CD4-positive, alpha-beta T cell treated with Interleukin-10 for 1 hour (primary cell): ENCODE measurements around the gene PRCP.

Experiments
- DNase-seq: peaks from one replicate; pipeline ENCODE4 v3.0.0-alpha.2; 2020

Gene PRCP

DNA sequence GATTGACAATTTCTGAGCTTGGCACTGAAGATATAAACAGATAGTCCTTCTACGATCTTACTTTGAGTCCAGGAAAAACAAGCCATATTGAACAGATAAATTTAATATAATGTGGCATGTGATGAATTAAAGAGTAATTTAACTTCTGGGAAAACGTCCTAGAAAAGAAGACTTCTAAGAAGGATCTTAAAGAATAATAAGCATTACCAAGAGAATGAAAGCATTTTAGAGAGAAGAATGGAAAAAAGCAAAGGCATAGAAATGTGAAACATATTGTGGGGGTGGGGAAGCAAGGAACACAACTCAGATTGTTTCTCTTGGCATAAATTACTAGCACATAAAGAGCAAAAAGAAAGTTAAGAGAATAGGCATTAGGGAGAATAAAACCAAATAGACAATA, 6.7 kb upstream of the PRCP start:
- no peak for DNase-seq

DNA sequence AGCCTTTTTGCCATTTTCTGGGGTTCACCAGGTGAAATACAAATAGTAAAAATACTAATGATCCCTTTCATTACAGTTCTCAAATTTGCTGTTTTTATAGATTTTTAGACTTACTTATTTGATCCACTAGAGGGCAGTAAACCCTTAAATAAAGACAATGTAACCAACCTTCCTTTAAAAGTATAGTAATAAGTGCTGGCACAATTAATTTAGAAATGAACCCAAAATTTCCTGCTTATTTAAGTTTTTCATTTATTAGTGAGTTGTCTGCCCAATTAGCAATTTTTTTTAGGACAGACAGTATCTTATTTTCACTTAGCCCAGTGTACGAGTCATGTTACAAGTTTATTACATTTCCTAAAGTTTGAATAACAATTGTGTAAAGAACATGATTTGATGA, 6.0 kb upstream of the PRCP start:
- peak; percentile 45 for DNase-seq

DNA sequence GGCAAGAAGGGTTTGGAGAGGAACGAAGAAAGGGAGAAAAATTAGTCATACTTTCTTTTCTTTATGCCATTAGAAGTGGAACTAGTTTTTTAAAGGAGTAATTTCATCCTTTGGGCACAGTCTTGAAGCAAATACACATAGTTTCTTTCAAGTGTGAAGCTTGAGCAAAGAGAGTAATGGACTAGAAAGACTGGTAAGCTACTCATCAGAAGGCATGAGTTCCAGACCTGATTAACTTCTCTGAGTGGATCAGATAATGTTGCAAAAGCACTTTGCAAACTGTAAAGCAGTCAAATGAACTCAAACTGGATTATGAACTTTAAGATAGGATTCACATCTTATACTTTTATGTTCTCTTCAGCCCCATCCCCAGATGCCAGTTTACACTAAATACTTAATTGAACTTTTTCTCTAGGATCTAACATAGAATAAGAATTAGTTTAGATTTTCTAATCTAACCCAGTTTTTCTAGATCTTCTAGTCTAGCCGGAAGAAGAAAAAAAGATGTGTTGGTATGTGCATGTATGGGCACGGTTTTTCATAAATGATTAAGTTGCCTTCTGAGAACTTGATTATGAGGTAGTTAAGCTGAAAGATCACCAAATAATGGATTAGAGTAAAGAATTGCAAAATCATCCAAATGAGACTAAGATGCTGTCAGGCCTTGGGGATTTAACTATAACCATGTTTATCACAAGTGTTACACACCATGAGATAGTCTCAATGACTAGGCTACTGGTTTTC, 3.8 kb upstream of the PRCP start:
- no peak for DNase-seq

DNA sequence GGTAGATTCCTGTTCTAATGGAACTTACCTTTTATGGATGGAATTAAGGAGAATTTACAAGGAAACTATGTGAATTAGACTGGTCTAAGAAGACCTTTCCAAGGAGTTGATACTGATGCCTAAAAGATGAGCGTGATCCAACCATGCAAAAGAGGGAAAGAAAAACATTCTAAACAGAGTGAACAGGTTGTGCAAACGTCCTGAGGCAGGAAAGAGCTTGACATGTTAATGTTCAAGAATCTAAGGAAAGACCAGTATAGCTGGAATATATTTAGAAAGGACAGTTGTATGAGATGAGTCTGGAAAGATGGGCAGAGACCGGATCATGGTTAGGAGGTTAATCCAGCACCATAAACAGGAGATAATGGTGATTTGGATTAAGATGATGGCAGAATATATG, 2.6 kb upstream of the PRCP start:
- DNase-seq, result no peak

DNA sequence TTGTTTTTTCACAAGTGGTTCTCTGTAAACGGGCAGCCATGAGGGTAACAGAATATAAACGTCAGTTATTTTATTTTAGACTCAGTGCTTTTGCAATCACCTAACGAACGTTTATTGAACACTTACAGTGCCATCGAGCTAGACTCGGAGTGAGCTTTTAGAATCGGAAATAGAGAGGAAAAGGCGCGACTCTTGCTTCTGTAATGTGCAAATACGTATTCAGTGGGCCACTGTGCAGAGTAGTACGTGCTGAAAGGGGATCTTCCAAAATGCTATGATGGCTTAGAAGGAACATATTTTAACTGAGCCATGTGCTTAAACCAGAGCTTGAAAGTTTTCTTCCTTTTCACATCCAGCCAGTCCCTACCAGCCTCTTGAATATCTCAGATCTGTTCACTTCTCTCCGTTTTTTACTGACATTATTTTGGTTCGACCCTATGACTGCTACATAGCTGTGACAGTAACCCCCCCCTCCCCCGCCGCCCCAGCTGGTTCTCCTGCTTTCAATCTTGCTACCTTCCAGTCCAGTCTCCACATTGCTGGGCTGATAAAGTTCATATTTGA, 1.8 kb upstream of the PRCP start:
- no peak for DNase-seq

DNA sequence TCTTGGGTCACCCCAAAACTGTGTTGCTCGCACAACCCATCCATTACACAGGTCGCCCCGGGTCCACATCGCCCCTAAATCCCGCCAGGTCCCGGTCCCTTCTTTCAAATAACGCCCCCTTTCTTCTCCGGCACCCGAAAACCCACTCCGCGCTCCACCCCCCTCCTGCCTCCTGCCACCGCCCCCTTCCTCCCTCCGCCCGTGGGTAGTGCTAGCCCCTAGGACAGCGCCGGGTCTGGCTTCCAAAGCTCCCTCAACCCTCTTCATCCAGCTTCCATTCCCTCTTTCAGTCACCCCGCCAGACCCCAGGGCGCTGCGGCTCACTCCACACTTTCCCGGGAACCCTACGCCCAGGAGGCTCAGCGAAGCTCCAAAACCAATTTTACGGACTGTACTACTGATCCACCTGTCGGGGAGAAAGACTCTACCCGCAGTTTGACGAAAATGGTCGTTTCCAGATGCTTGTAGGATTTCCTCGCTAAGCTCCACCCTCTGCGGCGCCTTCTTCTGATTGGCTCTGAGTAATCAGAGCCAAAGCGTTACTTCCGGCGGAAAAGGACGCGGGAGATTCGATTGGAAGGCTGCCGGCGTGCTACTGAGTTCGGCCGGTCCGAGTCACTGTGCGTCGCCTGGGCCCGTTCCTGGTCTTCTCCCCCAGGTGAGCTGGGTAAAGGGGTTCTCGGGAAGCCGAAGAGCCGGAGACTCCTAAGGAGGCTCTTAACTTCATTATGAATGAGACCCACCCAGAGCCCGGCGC, 1.1 kb upstream of the PRCP start, which contains the start of gene DDIAS:
Gene DDIAS (plus strand): TSS at position 572 of the 757 bp plus-strand sequence. CDS start 13,003 bp downstream, outside the sequence.
- DNase-seq, result peak; percentile 96

DNA sequence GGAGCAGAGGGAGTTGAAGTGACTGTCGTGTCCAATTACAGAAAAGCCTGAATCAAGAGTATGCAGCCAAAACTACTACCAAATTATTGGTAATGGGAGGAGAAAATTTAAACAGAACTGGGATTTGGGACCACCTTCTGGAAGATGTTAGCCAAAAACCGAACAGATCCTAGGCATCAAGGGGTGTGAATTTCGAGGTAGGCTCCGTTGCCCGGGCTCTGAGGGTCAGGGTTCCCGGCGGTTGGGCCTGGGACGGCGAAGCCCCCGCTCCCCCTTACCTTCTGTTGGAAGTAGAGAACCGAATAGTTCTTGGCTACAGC, 313 bp downstream of the PRCP start:
- no peak for DNase-seq

DNA sequence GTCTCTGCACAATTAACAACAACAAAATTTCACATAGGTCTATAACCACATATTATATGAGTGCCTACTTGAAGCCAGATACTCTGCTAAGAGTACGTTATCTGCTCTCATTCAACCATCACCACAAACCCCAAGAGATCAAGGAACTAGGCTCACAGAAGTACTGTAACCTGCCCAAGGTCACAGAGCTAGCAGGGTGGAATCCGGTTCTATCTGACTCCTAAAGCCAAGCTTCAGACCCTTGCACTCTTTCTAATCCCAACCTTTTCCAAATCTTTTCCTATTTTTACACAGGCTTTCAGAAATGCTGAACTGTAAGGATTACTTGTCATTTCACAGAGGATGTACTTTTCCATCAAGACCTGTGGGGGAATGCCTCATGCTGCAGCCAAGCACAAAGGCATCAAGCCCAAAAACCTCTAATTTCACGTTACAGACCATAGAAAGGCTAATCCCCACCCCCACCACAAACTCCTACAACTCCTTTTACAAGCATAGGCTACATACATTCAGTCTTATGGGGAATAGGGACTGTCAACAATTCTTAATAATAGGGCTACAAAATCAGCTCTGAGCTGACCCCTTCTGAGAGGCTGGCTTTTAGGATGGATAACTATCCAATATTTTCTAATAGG, 927 bp downstream of the PRCP start:
- peak; percentile 46 for DNase-seq

DNA sequence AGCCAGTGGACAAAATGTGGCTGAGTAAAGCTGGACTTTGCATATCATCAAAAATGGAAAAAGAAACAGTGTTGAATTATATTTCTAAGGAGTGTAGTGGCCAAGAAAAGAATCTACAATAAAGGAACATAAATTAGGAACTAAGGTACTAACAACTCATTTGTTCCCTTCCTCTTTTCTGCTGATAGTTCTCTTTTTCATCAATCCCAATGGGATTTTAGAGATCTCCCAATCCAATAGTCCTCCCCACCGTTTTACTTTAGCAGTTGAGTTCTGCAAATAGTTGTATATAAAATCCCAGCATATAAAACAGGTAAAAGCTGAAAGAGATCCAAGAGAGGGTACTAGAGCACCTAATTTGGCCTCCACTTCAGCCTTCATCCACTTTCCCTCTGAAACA, 2.0 kb downstream of the PRCP start:
- DNase-seq, result no peak

DNA sequence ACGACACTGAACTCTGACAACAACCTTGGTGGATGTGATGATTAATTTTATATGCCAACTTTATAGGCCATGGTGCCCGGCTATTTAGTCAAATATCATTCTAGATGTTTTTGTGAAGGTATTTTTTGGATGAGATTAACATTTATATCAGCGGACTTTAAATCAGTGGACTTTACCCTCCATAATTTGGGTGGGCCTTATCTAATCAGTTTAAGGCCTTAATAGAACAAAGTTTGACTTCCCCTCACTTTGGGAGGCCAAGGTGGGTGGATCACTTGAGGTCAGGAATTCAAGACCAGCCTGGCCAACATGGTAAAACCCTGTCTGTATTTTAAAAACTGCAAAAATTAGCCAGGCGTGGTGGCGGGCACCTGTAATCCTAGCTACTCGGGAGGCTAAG, 4.0 kb downstream of the PRCP start:
- DNase-seq, result no peak

DNA sequence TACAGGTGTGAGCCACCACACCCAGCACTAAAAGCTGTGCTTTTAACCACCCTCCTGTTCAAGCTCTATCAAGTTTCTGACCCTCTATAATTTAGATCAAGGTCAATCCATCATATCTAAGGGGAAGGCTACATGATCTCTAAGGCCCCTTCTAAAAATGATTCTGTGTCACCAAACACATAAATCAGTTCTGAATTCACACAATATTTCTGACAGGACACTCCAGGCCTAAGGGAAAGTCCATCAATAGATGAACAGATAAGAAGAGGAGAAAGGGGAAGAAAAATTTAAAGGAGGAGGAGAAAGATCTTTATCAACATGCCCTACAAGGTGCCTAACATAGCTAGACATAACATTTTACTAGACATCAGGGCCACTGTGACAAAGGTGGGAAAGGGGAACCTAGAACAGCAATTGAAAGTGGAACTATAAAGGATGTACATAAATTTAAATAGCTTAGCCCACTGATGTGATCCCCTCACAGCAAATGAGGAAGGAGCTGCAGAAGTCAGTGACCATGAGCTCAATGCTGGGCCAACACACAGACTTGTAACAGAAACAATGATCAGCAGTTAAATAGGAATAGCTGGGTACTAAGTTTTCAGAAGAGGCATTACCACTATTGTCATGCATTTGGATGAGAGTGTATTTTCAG, 4.7 kb downstream of the PRCP start:
- DNase-seq, result no peak

DNA sequence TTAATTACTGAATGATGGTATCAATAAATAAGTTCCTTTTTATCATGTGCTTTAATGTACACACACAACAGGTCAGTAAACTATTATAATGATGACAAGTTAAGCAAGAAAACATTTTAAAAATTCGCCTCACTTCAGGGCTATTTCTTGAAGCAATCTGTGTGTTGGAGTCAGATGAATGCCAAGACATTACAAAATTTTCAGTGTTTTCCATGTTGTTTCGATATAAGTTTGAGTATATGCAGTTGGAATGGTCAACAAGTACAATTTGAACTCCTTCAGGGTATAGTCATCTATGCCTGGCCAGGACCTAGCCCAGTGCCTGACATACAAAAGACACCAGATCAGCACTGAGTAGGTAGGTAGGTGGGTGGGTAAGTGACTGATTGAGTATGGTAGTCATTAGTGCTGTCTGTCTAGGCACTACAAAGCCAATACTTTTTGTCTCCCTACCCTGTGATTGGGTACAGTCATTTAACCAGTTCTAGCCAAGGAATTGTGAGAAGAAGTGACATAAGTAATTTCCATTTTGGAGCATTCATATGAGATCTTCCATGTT, 7.5 kb downstream of the PRCP start:
- no peak for DNase-seq

DNA sequence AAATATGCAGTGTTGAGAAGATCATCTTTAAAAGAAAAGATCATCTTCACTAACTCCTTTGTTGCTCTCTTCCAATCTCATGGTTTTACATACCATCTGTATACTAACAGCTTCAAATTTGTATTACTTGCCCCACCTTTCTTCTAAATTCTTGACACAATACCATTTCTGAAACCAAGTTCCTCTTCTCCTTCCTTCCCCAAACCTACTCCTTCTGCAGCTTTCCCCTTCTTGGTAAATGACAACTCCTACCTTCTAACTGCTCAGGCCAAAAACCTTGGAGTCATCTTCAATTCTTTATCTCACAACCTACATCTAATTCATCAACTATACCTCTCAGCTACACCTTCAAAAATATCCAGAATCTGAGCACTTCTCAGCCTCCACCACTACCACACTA, 9.3 kb downstream of the PRCP start:
- no peak for DNase-seq

DNA sequence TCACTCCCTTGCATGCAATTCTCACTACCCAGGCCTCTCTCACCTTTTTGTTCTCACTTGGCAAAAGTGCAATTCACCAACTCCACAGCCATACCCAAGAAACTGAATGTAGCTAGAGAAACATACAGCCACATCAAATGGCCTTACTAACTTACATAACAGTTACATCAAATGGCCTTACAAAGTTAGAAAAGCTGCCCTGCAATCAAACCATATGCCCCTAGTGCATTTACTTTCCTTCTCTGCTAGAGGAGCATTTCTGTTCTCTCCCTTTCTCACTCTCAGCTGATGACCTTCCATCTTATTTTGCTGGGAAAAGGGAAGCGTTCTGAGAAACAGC, 10.3 kb downstream of the PRCP start:
- DNase-seq, result no peak

DNA sequence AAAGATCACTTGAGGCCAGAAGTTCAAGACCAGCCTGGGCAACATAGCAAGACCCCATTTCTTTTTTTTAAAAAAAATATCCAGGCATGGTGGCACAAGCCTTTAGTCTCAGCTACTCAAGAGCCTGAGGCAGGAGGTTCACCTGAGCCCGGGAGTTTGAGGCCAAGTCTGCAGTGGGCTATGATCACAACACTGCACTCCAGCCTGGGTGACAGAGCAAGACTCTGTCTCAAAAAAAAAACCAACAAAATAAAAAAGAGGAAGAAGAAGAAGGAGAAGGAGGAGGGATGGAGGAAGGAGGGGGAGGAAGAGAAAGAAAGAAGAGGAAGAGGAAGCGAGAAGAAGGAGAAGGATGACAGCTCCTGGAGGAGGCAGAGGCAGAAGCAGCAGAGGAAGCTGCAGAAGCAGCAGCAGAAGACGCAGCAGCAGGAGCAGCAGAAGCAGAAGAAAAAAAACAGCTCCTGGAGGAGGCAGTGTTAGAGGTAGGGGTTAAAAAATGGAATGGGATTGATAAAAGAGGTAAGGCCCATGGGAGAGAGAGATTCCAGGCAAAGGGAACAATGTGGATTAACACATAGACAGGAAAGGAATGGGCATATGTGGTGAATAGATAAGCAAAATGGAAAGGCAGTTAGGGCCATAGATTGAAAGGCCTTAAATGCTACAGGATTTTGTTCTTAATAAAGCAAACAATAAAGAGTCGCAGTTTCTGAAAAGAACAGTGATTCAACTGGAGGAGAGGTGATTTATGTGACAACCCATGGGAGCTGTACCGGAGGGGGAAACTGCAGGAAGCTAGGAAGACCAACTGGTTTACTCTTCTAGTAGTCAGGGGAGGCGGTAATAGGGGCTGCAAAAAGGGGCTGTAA, 10.9 kb downstream of the PRCP start:
- DNase-seq, result no peak

DNA sequence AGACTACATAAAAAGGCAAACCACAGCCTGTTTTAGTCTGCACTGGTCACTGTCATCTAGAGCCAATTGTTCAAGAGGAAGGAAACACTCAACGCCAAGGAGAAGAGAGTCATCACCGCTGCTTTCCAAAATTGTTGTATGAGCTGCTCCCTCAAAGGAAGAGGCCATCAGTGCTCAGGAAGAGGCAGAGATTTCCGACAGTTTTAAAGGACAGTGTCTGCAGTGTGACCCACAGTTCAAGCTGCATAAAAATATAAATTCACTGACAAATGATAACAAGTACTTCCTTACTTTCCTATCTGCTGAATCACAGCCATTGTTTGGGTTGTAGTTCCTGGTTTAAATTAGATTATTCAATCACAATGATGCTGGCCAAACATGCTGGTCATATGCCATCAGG, 16.4 kb downstream of the PRCP start:
- no peak for DNase-seq

DNA sequence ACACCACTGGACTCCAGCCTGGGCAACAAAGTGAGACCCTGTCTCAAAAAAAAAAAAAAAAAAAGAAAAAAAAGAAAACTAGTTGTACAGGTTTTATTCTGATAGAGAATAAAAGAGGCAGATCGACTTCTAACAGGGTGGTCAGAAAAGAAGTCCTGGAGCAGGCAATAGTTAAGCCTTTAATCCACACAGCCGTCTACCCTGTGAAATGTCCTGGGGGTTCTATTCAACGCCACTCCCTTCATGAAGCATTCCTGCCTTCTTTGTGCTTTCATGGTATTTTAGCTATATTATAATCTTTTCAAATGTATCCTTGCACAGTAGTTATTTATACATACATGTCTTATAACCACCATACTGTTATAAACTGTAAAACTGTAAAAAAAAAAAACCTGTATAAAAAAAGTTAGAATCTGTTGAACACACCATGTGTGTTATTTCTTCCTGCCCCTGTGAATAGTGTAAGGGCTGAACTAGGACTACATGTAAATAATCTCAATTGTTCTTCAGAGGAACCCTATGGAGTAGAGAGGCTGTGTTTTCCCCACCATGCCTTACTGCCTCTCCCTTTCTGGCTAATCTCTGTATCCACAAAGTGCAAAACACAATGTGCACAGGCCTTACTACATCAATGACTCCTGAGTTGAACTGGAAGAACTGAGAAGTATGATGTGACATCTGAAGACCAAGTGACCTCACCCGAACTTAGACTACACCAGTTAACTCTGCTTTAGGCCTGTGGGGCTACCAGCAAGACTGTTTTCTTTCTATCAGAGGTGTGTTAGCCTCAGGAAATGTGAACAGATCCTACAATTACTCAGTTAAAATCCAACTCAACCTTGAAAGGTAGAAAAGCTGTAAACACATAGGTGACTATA, 25.3 kb downstream of the PRCP start:
- no peak for DNase-seq

DNA sequence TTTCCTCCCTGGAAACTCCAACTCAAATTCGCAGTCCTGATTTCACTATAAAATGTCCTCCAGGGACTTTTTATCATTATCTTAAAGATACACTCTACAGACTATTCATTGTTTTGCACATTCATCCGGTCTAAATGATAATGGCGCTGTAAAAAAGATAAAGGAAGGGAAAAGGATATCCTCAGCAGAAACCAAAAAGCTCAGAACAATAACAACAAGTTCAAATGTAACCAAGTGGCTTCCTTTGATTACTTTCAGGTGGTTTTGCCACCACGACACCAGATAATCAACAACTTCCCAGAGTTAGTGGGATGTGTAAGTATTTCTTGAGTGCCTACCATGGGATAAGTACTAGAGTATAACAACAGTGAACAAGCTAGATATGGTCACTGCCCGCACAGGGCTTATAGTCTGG, 26.3 kb downstream of the PRCP start:
- DNase-seq, result peak; percentile 14

DNA sequence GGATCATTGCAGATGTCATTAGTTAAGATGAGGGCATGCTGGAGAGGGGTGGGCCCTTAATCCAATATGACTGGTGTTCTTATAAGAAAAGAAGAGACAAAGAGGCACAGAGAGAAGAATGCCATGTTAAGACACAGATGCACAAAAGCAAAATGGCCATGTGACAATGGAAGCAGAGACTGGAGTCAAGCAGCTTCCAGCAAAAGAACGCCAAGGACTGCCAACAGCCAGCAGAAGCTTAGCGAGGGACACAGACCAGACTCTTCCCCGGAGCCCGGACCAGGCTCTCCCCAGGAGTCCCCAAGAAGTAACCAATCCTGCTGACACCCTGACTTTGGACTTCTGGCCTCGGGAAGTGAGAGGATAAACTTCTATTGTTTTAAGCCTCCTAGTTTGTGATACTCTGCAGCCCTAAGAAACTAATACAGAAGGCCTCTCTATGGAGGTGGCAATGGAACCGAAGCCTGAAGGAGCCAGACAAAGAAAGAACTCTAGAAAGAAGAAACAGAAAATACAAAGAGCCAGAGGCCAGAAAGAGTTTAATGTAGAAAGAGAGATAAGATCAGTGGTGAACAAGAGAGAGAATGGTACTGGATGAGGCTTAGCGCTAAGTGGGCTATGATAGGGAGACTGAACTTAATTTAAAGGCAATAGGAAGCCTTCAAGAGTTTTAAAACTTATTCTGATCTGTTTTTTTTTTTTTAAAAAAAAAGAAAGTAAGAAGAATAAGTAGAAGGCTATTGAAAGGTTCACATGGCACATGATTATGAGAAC, 27.7 kb downstream of the PRCP start:
- DNase-seq, result no peak

DNA sequence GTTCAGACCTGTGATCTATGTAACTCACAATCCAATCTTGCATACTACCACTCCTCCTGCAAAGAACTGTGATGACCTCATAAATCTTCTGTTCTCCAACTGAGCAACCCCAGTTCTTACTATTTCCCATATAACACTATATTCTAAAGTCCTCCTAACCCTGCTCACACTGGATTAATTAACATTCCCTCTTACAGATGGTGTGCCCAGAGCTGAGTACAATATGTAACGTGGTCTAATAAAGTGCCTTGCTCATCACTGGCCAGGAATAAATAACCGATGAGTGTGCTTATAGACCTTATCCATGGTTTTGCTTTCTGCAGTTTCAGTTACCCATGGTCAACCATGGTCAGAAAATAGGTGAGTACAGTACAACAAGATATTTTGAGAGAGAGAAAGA, 28.6 kb downstream of the PRCP start:
- no peak for DNase-seq
